ENCODE results near the gene RUNX1. TPM values are rescaled to one million over a fixed set of nuclear protein-coding genes. Genes with fewer than 3 reads are reported as not detected.

Gene RUNX1
- polyA plus RNA-seq, 1 donor = 9.7 TPM

GRCh38 chr21:34803782-34804370 is 245.2 kb downstream of the RUNX1 start:
- DNase-seq = no peak

GRCh38 chr21:34802180-34802899 is 246.8 kb downstream of the RUNX1 start:
- no peak for DNase-seq

- DNase-seq = no peak
These were observed 247.5 kb downstream of the RUNX1 start for GRCh38 chr21:34801519-34802132.

- DNase-seq = no peak
These were observed 248.1 kb downstream of the RUNX1 start for GRCh38 chr21:34800797-34801518.

GRCh38 chr21:34799092-34799491 is 250.0 kb downstream of the RUNX1 start:
- DNase-seq = no peak

- no peak for DNase-seq
These were observed 251.1 kb downstream of the RUNX1 start for GRCh38 chr21:34797921-34798535.

- no peak for DNase-seq
These were observed 251.9 kb downstream of the RUNX1 start for GRCh38 chr21:34797201-34797525.

GRCh38 chr21:34796518-34797200 is 252.4 kb downstream of the RUNX1 start:
- DNase-seq = no peak

GRCh38 chr21:34795548-34796180 is 253.4 kb downstream of the RUNX1 start:
- peak; percentile 37 for DNase-seq

GRCh38 chr21:34795175-34795547 is 253.9 kb downstream of the RUNX1 start:
- peak; percentile 27 for DNase-seq

- no peak for DNase-seq
These were observed 254.4 kb downstream of the RUNX1 start for GRCh38 chr21:34794686-34795085.

GRCh38 chr21:34793471-34793870 is 255.6 kb downstream of the RUNX1 start:
- no peak for DNase-seq

- DNase-seq = no peak
These were observed 256.5 kb downstream of the RUNX1 start for GRCh38 chr21:34792504-34793089.

GRCh38 chr21:34791776-34792503 is 257.2 kb downstream of the RUNX1 start:
- no peak for DNase-seq

- no peak for DNase-seq
These were observed 258.3 kb downstream of the RUNX1 start for GRCh38 chr21:34790834-34791233.

- DNase-seq = no peak
These were observed 258.8 kb downstream of the RUNX1 start for GRCh38 chr21:34790341-34790740.

GRCh38 chr21:34788879-34789278 is 260.2 kb downstream of the RUNX1 start:
- no peak for DNase-seq

- DNase-seq = no peak
These were observed 265.3 kb downstream of the RUNX1 start for GRCh38 chr21:34783815-34784214.

- no peak for DNase-seq
These were observed 266.4 kb downstream of the RUNX1 start for GRCh38 chr21:34782506-34783360.

GRCh38 chr21:34781526-34781925 is 267.6 kb downstream of the RUNX1 start:
- DNase-seq = no peak

Measured in hindlimb muscle (tissue), 1 donor.